Sigmoid colon (tissue), 4 donors: ENCODE data around the gene MYL3.
"Not testable (repeated sequence)": the region's sequence is repeated elsewhere in the genome, so short reads cannot be mapped to it uniquely, and the experiment has no call there.

Experiments used
- EP300 ChIP-seq, 4 donors: sonication (generic); formaldehyde crosslinking; IDR thresholded peaks; one replicate each; pipeline ENCODE4 v1.6.1; 2017; ENCODE audit warnings: antibody characterized with exemption in 4 of 4
- POLR2A ChIP-seq, 2 donors: fragments of 450-650 bp; IDR thresholded peaks; one replicate each; pipeline ENCODE4 v1.6.1; 2016; ENCODE audit warnings: antibody characterized with exemption in 2 of 2, mild to moderate bottlenecking in 2 of 2, moderate library complexity in 2 of 2
- POLR2AphosphoS5 ChIP-seq, 4 donors: sonication (generic); formaldehyde crosslinking; IDR thresholded peaks; one replicate each; pipeline ENCODE4 v1.6.1; 2017; ENCODE audit warnings: antibody characterized with exemption in 4 of 4
- TF ChIP-seq, protein P1 (sequence below), 4 experiments: fragments of 450-650 bp in 3 of 4; fragments of 200-600 bp in 1 of 4; IDR thresholded peaks; one replicate each; pipeline ENCODE4 v1.5.1; 2016 to 2019; ENCODE audit warnings: antibody characterized with exemption in 4 of 4, mild to moderate bottlenecking in 3 of 4, moderate library complexity in 2 of 4

DNA sequence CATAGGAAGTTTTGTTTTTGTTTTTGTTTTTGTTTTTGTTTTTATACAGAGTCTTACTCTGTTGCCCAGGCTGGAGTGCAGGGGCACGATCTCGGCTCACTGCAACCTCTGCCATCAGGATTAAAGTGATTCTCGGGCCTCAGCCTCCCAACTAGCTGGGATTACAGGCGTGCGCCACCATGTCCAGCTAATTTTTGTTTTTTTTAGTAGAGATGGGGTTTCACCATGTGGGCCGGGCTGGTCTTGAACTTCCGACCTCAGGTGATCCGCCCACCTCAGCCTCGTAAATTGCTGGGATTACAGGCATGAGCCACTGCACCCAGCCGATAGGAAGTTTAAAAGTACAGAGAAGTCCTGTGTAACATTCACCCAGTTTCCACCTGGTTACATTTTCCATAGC, 47.7 kb upstream of the MYL3 start:
- not testable (repeated sequence) for TF ChIP-seq POLR2A, POLR2AphosphoS5, EP300 (IDR thresholded peaks at IDR 0.05)
- TF ChIP-seq, protein P1, sequence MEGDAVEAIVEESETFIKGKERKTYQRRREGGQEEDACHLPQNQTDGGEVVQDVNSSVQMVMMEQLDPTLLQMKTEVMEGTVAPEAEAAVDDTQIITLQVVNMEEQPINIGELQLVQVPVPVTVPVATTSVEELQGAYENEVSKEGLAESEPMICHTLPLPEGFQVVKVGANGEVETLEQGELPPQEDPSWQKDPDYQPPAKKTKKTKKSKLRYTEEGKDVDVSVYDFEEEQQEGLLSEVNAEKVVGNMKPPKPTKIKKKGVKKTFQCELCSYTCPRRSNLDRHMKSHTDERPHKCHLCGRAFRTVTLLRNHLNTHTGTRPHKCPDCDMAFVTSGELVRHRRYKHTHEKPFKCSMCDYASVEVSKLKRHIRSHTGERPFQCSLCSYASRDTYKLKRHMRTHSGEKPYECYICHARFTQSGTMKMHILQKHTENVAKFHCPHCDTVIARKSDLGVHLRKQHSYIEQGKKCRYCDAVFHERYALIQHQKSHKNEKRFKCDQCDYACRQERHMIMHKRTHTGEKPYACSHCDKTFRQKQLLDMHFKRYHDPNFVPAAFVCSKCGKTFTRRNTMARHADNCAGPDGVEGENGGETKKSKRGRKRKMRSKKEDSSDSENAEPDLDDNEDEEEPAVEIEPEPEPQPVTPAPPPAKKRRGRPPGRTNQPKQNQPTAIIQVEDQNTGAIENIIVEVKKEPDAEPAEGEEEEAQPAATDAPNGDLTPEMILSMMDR (IDR thresholded peaks at IDR 0.05), result not testable (repeated sequence)
